WI38 (cell line): Measurements from ENCODE around the gene INPP5K.

Experiments used
- H3K4me3 ChIP-seq: 2 replicates; pipeline ENCODE4 v1.5.1; 2011; ENCODE audit warnings: low read depth, mild to moderate bottlenecking, control low read depth, low read length
- TF ChIP-seq, protein P1 (sequence below): IDR thresholded peaks from 2 replicates; pipeline ENCODE4 v1.5.1; 2012; ENCODE audit warnings: low read depth, mild to moderate bottlenecking, control low read depth, low read length

The INPP5K gene

DNA sequence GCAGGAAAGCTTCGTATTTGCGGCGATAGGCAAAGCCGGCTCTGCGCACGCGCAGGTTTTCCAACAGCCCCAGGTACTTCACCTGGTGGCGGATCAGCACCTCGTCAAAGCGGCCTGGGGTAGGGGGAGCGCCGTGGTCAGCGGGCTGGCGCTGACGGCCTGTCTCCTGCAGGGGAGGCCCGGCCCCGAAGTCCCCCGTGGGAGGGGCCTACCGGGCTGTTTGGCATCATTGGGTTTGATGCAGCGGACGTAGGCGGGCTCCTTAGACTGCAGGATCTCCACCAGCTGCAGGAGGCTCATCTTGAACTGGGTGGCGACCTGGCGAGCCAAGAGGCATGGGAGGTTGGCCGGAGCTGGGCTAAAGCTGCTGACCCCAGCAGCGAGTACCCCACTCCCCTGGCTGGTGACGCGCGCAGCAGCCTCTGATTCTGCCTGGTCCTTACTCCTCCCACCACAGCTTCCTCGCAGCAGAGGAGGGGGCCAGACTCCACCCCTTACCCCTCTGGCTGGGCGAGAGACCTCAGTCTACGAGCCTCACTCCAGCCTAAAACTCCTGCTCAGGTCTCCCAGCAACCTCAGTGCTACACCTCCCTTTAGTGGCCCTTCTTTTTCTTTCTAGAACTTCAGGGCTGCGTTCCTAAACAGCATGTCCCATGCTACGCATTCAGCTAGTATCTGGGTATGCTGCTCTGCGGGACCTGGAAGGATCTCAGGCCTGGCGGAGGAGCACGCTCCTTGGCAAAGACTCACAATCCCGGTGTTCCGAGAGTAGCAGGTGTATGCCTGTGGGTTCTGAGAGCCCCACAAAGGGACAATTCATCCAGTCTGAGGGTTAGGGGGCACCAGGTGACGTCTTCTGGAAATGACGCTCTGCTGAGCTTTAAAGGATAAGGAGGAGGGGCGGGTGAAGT, 44.2 kb downstream of the INPP5K start:
- H3K4me3 ChIP-seq = no peak overlapping the region
- TF ChIP-seq, protein P1, sequence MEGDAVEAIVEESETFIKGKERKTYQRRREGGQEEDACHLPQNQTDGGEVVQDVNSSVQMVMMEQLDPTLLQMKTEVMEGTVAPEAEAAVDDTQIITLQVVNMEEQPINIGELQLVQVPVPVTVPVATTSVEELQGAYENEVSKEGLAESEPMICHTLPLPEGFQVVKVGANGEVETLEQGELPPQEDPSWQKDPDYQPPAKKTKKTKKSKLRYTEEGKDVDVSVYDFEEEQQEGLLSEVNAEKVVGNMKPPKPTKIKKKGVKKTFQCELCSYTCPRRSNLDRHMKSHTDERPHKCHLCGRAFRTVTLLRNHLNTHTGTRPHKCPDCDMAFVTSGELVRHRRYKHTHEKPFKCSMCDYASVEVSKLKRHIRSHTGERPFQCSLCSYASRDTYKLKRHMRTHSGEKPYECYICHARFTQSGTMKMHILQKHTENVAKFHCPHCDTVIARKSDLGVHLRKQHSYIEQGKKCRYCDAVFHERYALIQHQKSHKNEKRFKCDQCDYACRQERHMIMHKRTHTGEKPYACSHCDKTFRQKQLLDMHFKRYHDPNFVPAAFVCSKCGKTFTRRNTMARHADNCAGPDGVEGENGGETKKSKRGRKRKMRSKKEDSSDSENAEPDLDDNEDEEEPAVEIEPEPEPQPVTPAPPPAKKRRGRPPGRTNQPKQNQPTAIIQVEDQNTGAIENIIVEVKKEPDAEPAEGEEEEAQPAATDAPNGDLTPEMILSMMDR = no peak

DNA sequence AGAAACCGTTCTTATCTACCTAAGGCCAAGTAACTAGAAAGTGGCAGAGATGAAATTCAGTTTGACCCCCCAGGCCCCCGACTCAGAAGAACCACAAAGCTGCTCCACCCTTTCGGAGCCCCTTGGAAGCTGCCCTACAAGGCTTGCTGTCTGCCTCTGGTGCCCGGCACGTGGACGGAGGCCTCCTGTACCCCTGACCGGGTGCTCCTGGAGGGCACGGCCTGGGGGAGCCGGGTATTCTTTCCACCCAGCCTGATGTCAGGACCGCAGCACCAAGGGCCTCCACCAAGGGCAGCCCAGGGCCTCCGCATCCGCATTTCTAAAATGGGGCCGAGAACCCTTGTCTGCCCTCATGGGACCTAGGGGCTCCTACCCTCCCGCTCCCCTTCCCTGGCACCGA, 44.9 kb downstream of the INPP5K start:
- H3K4me3 ChIP-seq = no peak overlapping the region
- TF ChIP-seq, protein P1 = no peak

DNA sequence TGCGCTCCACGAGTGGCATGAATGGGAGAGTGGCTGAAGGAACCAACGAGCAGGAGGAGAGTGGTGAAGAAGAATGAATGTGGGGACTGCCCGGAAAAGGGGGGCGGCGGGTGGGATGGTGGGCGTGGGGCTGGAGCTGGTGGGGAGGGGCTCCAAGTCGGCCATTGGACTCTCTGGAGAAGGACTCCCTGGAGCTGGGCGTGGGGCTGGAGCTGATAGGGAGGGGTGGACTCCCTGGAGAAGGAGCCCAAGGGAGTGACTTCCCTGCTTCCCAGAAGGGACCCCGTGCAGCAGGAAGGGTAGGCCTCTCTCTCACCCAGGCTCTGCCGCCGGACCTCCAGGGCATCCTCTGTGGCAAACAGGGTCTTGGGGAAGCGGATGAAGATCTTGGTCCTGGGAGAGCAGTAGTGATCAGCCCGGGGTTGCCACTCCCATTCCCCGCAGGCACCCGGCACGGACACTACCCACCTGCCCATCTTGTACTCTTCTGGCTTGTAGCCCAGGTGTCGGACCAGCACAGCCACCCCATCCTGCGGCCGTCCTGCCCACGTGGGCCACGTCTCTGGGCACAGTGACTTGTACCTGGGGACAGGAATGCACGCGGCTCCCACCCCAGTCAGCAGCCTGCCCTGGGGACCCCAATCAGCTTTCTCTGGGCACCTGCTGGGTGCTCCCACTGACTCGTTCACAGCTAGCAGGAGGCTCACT, 45.5 kb downstream of the INPP5K start:
- TF ChIP-seq, protein P1 = no peak

DNA sequence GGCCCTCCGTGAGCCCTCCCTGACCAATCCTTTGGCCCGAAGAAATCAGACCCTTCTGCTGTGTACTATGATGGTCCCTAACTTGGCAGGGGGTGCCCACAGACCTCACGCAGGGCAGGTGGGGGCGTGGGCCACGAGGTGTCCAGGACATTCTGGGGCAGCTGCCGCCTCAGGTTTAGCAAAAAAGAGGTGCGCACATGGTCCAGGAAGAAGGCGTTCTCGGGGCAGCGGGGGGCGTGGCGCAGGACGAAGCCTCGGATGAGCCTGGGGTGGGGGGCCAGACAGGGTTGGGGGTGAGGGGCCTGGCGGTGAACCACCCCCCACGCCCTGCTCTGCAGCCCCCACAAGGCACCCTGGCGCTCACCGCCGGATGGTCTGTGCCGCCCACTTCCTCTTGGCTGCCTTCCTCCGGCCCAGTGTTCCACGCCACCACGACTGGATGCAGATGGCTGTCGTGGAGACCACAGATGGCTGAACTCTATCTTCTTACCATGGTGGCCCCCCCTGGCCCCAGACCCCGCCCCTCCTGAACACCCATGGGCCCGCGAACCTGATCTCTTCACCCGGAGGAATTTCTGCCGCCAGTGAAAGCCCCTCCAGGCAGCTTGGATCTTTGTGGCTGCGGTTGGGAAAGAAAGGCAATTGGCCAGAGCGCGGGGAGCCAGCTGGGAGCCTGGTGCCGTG, 46.2 kb downstream of the INPP5K start:
- H3K4me3 ChIP-seq = no peak overlapping the region
- TF ChIP-seq, protein P1 = no peak

More for the DNA sequence above, 45.5 kb downstream of the INPP5K start:
- H3K4me3 ChIP-seq = no peak overlapping the region

DNA sequence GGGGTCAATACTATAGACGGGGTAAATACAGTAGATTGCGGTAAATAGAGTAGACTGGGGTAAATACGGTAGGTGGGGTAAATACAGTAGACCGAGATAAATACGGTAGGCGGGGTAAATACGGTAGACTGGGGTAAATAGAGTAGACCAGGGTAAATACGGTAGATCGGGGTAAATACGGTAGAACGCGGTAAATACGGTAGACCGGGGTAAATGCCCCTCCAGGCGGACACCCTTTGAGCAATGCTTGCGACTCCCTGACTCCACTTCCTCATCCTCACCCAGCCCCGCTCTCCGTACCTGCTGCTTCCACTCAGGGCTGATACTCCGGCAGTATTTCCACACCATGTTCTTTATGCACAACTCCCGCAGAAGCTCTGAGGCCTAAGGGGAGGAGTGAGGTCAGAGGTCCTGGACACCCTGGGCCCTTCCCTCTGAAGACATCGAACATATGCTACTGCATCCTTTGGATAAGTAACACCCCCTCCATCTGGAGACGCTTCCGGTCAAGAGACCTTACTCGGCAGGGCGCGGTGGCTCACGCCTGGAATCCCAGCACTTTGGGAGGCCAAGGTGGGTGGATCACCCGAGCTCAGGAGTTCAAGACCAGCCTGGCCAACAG, 47.1 kb downstream of the INPP5K start:
- TF ChIP-seq, protein P1 = no peak
- no peak overlapping the region for H3K4me3 ChIP-seq

DNA sequence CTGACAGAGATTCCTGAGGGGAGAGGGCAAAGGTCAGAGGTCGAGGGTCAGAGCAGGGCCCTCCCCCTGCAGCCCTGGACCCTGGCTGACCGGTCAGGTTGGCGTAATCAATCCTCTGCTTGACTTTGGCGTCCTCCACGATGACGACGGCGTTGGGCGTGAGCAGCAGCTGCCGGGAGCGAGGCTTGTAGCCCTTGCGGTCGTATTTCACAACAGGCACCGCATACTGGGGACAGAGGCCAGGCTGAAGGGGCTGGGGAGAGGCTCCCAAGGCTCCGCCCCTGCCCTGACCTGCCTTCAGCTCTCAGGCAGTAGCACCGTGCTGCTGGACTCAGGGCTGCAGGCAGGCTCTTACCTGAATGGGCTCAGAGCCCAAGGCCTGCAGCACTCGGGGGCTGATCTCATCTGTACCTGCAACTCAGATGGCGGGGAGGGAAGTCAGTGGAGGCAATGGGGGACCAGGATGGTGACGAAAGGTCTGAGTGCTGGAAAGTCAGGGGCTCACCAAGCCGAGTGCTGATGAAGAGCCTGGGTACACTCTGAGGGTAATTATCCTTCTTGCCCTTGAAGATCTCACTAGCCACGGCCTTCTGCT, 48.4 kb downstream of the INPP5K start:
- no peak overlapping the region for H3K4me3 ChIP-seq
- TF ChIP-seq, protein P1 = no peak
